Nephron progenitor cell (in vitro differentiated cells): ENCODE measurements around the gene FSHR.

Experiments
- DNase-seq: peaks from one replicate; pipeline ENCODE4 v3.0.0; 2021
- H3K27ac Mint-ChIP-seq: 2 replicates; pipeline ENCODE4 v1.8.0; 2021; ENCODE audit warnings: mild to moderate bottlenecking, moderate library complexity, mixed read lengths
- H3K27me3 Mint-ChIP-seq: 2 replicates; pipeline ENCODE4 v1.8.0; 2021; ENCODE audit warnings: mild to moderate bottlenecking, low read depth, mixed read lengths; ENCODE audit not compliant: poor library complexity
- H3K36me3 Mint-ChIP-seq: 2 replicates; pipeline ENCODE4 v1.8.0; 2021; ENCODE audit warnings: low read depth, mixed read lengths
- H3K4me1 Mint-ChIP-seq: 2 replicates; pipeline ENCODE4 v1.8.0; 2021; ENCODE audit warnings: mixed read lengths
- H3K4me3 Mint-ChIP-seq: 2 replicates; pipeline ENCODE4 v1.8.0; 2021; ENCODE audit warnings: mild to moderate bottlenecking, moderate library complexity, mixed read lengths
- H3K9me3 Mint-ChIP-seq: 2 replicates; pipeline ENCODE4 v1.8.0; 2021; ENCODE audit warnings: mild to moderate bottlenecking, moderate library complexity, mixed read lengths
- TF ChIP-seq, protein P1 (sequence below): fragments of 200-600 bp; sonication (generic); IDR thresholded peaks from 2 replicates; pipeline ENCODE4 v1.5.0; 2021; ENCODE audit warnings: antibody characterized with exemption

FSHR gene

DNA sequence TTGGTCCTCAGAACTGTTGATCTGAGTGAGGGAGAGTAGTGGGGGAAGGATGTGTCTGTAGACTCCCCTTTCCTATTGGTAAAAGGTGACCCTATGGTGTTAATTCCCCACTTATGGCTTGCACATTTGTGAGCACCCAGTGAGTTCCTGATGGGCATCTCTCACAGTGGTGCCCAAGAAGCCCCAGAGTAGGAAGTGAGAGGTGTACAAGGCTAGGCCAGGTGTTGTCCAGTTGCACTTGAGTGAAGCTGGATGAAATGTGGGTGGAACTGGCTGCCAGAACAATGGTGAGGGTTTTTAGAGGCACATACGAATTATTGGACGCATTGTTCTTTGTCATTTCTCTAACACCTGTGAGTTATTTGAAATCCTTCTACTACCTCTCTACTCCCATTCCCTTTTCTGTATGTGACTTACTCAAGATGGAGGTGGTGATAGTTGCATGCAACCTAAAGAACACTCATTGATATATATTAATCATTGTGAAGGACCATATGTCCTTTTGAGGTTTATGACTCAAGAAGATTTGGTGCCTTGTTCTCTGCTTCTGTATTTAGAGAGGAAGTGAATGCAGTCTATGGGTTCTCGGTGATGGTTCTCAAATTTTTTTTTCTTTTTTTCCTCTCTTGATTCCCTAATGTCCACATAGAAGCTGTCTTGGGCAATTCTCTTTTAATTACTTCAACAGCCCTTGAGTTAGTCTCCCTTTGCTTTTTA, 162.7 kb downstream of the FSHR start:
- DNase-seq = no peak
- TF ChIP-seq, protein P1, sequence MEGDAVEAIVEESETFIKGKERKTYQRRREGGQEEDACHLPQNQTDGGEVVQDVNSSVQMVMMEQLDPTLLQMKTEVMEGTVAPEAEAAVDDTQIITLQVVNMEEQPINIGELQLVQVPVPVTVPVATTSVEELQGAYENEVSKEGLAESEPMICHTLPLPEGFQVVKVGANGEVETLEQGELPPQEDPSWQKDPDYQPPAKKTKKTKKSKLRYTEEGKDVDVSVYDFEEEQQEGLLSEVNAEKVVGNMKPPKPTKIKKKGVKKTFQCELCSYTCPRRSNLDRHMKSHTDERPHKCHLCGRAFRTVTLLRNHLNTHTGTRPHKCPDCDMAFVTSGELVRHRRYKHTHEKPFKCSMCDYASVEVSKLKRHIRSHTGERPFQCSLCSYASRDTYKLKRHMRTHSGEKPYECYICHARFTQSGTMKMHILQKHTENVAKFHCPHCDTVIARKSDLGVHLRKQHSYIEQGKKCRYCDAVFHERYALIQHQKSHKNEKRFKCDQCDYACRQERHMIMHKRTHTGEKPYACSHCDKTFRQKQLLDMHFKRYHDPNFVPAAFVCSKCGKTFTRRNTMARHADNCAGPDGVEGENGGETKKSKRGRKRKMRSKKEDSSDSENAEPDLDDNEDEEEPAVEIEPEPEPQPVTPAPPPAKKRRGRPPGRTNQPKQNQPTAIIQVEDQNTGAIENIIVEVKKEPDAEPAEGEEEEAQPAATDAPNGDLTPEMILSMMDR = no peak
- H3K4me3 Mint-ChIP-seq = no peak overlapping the region
- no peak overlapping the region for H3K27ac Mint-ChIP-seq
- H3K27me3 Mint-ChIP-seq = peaks cover 7% of the 10 kb centered on the region
- no peaks in the 10 kb centered on the region for H3K36me3 Mint-ChIP-seq
- no peaks in the 10 kb centered on the region for H3K9me3 Mint-ChIP-seq
- no peaks in the 10 kb centered on the region for H3K4me1 Mint-ChIP-seq

DNA sequence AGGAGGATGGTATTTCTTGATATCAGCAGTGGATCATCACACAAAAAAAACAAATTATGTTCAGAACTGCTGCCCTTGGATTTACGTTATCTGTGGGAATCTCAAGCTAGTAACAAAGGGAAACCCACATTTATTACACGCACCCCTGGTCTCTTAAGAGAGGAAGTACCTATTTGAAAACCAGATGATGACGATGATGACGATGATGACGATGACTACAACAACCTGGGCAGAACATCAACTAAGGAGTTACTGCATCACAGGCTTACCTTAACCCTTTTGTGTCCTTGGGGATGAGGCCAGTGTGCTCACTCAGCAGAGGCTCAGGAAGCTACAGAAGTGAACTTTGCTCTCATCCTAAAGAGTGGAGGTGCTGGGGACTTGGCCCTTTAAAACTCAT, 169.4 kb downstream of the FSHR start:
- Mint-ChIP-seq H3K27me3 (no peaks in the 10 kb centered on the region), H3K4me3 (no peak overlapping the region)

GRCh38 chr2:48983551-48983950, 170.8 kb downstream of the FSHR start:
- Mint-ChIP-seq H3K36me3 (no peaks in the 10 kb centered on the region), H3K9me3 (peaks cover 3% of the 10 kb centered on the region), H3K4me1 (peaks cover 15% of the 10 kb centered on the region), H3K4me3 (peak overlapping the region; percentile 3), H3K27me3 (peaks cover 5% of the 10 kb centered on the region), H3K27ac (no peak overlapping the region)
- TF ChIP-seq, protein P1 = no peak
- DNase-seq = no peak

More for the DNA sequence above, 169.4 kb downstream of the FSHR start:
- peaks cover 15% of the 10 kb centered on the region for H3K4me1 Mint-ChIP-seq
- DNase-seq = no peak
- TF ChIP-seq, protein P1 = no peak
- no peak overlapping the region for H3K27ac Mint-ChIP-seq
- no peaks in the 10 kb centered on the region for H3K36me3 Mint-ChIP-seq
- peaks cover 3% of the 10 kb centered on the region for H3K9me3 Mint-ChIP-seq

DNA sequence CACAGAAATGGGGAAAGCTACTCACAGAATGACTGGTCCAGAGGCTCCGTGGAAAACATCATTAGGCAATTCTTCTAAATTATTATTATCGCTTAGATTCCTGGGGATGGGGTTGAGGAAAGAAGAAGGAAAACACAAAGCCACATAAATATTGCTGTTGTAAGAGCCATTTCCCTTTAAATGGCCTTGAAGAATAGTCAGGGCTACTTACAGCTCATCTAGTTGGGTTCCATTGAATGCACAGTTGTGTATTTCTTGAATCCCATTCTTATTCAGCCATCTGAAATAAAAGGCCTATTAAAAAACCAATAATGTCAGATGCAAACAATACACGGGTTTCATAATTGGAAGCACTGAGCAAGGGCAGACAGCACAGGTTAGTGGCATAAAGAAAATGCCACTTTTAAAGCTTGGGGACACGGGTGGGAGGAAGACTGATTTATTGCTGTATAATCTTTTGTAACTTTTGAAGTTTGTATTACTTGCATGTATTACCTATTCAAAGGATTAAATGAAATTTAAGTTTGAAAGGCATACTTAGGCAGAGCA, 171.4 kb downstream of the FSHR start:
- H3K36me3 Mint-ChIP-seq = no peaks in the 10 kb centered on the region
- peaks cover 5% of the 10 kb centered on the region for H3K27me3 Mint-ChIP-seq
- TF ChIP-seq, protein P1 = no peak
- peaks cover 3% of the 10 kb centered on the region for H3K9me3 Mint-ChIP-seq
- no peak overlapping the region for H3K27ac Mint-ChIP-seq
- no peak overlapping the region for H3K4me3 Mint-ChIP-seq
- DNase-seq = no peak
- H3K4me1 Mint-ChIP-seq = peaks cover 15% of the 10 kb centered on the region

GRCh38 chr2:48980846-48981245, 173.5 kb downstream of the FSHR start:
- H3K36me3 Mint-ChIP-seq = no peaks in the 10 kb centered on the region
- H3K4me3 Mint-ChIP-seq = no peak overlapping the region
- H3K27me3 Mint-ChIP-seq = peaks cover 5% of the 10 kb centered on the region
- no peak overlapping the region for H3K27ac Mint-ChIP-seq
- no peaks in the 10 kb centered on the region for H3K9me3 Mint-ChIP-seq
- TF ChIP-seq, protein P1 = no peak
- DNase-seq = no peak
- H3K4me1 Mint-ChIP-seq = peaks cover 15% of the 10 kb centered on the region

DNA sequence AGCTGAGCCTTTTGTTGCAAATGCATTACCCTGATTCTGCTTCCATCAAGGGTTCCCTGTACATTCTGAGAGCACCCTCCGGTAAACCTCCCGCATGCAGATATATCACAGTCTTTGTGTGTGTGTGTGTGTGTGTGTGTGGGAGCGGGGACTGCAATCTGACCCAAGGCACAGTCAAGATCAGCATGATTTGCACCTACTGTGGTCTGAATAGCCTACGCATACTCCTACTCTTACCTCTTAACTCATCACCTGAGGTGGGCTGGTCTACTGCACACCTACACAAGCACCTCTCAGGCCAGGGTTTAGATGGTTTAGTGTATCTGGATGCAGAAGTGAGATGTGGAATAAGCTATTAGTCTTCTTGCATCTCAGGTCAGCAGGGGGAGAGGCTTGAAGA, 174.6 kb downstream of the FSHR start:
- no peaks in the 10 kb centered on the region for H3K36me3 Mint-ChIP-seq
- TF ChIP-seq, protein P1 = no peak

More for the DNA sequence above, 174.6 kb downstream of the FSHR start:
- H3K4me1 Mint-ChIP-seq = peaks cover 15% of the 10 kb centered on the region
- peaks cover 5% of the 10 kb centered on the region for H3K27me3 Mint-ChIP-seq
- no peaks in the 10 kb centered on the region for H3K9me3 Mint-ChIP-seq
- H3K4me3 Mint-ChIP-seq = no peak overlapping the region
- DNase-seq = no peak
- no peak overlapping the region for H3K27ac Mint-ChIP-seq
